Kidney (tissue), 14 donors: ENCODE measurements around the gene FAM193B. TPM values are rescaled to one million over a fixed set of nuclear protein-coding genes. Genes with fewer than 3 reads are reported as not detected.
A peak's percentile ranks its signal among the peaks of the same experiment; 100 is the strongest.

Experiments
- DNase-seq, 5 donors: peaks; one replicate each; pipeline ENCODE4 v3.0.0-alpha.2; 2013 to 2020
- FAIRE-seq: peaks from 2 replicates; lab custom pipeline; 2012; peaks lifted over from hg19 to GRCh38; lab: Jason Lieb, UNC
- H3K27ac ChIP-seq, 2 donors: one replicate each; pipeline ENCODE4 v1.7.0; 2013; ENCODE audit warnings: low read depth in 2 of 2, low read length in 2 of 2, inconsistent platforms in 1 of 2
- H3K27me3 ChIP-seq: one replicate; pipeline ENCODE4 v1.7.1; 2013; ENCODE audit warnings: low read length, inconsistent platforms; ENCODE audit not compliant: control insufficient read depth, insufficient read depth
- H3K36me3 ChIP-seq, 3 donors: one replicate each; pipeline versions ENCODE4 v1.7.0 to v1.7.1; 2013; ENCODE audit warnings: low read length in 3 of 3, control low read depth in 1 of 3, inconsistent platforms in 1 of 3; ENCODE audit not compliant: insufficient read depth in 3 of 3, control insufficient read depth in 2 of 3
- H3K4me1 ChIP-seq, 3 donors: one replicate each; pipeline versions ENCODE4 v1.7.0 to v1.7.1; 2013; ENCODE audit warnings: low read length in 3 of 3, inconsistent platforms in 1 of 3, low read depth in 1 of 3; ENCODE audit not compliant: control insufficient read depth in 2 of 3, insufficient read depth in 2 of 3
- H3K4me3 ChIP-seq, 3 donors: one replicate each; pipeline versions ENCODE4 v1.7.0 to v1.8.1; 2013; ENCODE audit warnings: low read length in 3 of 3, control low read depth in 1 of 3, inconsistent platforms in 1 of 3
- H3K9ac ChIP-seq, 3 donors: one replicate each; pipeline versions ENCODE4 v1.7.0 to v1.7.1; 2013; ENCODE audit warnings: low read length in 3 of 3, control low read depth in 1 of 3, inconsistent platforms in 1 of 3
- H3K9me3 ChIP-seq, 3 donors: one replicate each; pipeline versions ENCODE4 v1.7.0 to v1.7.1; 2013; ENCODE audit warnings: low read length in 3 of 3, control low read depth in 1 of 3, inconsistent platforms in 1 of 3; ENCODE audit not compliant: control insufficient read depth in 2 of 3, insufficient read depth in 1 of 3
- CTCF ChIP-seq: IDR thresholded peaks from 3 replicates; pipeline ENCODE4 v1.5.1; 2012; ENCODE audit warnings: mild to moderate bottlenecking, moderate library complexity, borderline replicate concordance; ENCODE audit not compliant: insufficient read depth; ENCODE audit errors: extremely low read depth
- intact Hi-C: fragments of 100-400 bp; cut with DNase I; formaldehyde crosslinking; loops from one replicate; pipeline ENCODE4 v1.11.1; 2022
- polyA plus RNA-seq: library from polyadenylated mRNA; stranded (reverse); fragments of 350-450 nt; fragmentation: Illumina TruSeq; extraction: RNeasy Lipid Tissue Mini Kit (QIAGEN cat#74804); gene quantifications from one replicate; pipeline ENCODE4 v1.2.3, GENCODE V29; 2014; ENCODE audit warnings: low read depth, low replicate concordance; ENCODE audit not compliant: insufficient read depth
- total RNA-seq: library from RNA; stranded (reverse); fragmentation: NEBNext Ultra II Directional; extraction: Animal tissue kit (Norgen Biotek cat#: 25700); gene quantifications from one replicate; pipeline ENCODE4 v1.2.1, GENCODE V29; 2021
- donor health status: control.
- donor health status: control.
- donor health status: control.
- donor health status: control.
- donor health status: control.
- donor health status: DM: yes; HTN: yes; CAD: no.
- donor health status: Normal renal cell carcinoma (clear cell type).

Gene FAM193B
- total and polyA plus RNA-seq, 2 donors from 2014 or later = 61.0 to 77.8 TPM

- DNase-seq = peak in 1 of 5 donors; percentile 20
- peaks cover 2 to 10% (median 9%) of the 10 kb centered on the region in 3 donors for H3K36me3 ChIP-seq
- peak overlapping the region; percentile 83 to 88 (median 84) for H3K9ac ChIP-seq
- H3K4me1 ChIP-seq = peaks cover 0 to 12% (median 9%) of the 10 kb centered on the region in 3 donors
- no peak for TF ChIP-seq CTCF
- intact Hi-C loops = no loop called here
- no peaks in the 10 kb centered on the region for H3K9me3 ChIP-seq
- peak overlapping the region in 1 of 2 donors; percentile 64 for H3K27ac ChIP-seq
- FAIRE-seq = no peak
- H3K4me3 ChIP-seq = peak overlapping the region; percentile 76 to 93 (median 87)
- no peaks in the 10 kb centered on the region for H3K27me3 ChIP-seq
These were observed 46.2 kb upstream of the FAM193B start for GRCh38 chr5:177600508-177601018.

DNA sequence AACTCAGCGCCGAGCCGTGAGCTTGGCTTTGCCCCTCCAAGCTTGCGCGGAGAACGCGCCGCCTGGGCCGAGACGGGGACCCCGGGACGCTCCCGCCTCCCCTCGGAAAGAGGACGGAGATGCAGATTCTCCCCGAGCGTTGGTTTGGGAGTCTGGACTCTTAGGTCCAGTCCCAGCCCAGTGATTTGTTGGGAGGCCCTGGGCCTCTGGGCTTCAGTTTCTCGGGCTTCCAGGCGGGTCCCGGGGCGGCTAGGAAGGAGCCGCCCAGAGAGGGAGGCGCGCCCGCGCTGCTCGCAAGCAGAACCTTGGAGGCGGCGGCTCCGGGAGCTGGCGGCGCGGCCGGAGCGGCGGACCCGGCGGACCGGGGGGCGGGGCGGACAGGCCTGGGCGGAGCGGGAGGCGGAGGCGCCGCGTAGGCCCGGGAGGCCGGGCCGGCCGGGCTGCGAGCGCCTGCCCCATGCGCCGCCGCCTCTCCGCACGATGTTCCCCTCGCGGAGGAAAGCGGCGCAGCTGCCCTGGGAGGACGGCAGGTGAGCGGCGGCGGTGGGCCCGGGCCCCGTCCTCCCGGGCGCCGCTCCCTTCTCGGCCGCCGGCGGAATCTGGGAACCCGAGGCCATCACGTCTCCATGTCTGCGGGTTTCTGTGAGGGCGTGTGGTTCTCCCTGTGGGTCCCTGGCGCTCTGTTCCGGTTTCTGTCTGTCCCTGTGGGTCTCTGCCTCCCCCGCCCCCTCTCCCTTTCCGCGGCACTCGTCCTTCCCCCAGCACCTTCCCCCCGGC lies 45.6 kb upstream of the FAM193B start, which contains the start of gene B4GALT7:
Gene B4GALT7 (plus strand): TSS at position 402 of the 777 bp plus-strand sequence. CDS start 79 bp downstream, at position 481.
- no peaks in the 10 kb centered on the region for H3K27me3 ChIP-seq
- H3K9ac ChIP-seq = peak within 1 kb of the TSS; percentile 83 to 88 (median 84)
- peaks cover 2 to 17% (median 15%) of the 10 kb centered on the region in 3 donors for H3K36me3 ChIP-seq
- intact Hi-C loops = no loop called here
- H3K9me3 ChIP-seq = no peaks in the 10 kb centered on the region
- DNase-seq (peak; percentile 84 to 96 (median 89)), FAIRE-seq (no peak)
- peak within 1 kb of the TSS; percentile 76 to 93 (median 87) for H3K4me3 ChIP-seq
- TF ChIP-seq CTCF = peak; percentile 14
- peaks cover 0 to 12% (median 9%) of the 10 kb centered on the region in 3 donors for H3K4me1 ChIP-seq
- peak within 1 kb of the TSS; percentile 63 to 64 for H3K27ac ChIP-seq

GRCh38 chr5:177598477-177598876 lies 44.1 kb upstream of the FAM193B start:
- FAIRE-seq = no peak
- Histone ChIP-seq H3K36me3 (peaks cover 2 to 31% (median 24%) of the 10 kb centered on the region in 3 donors), H3K9ac (no peak overlapping the region), H3K27ac (no peak overlapping the region), H3K27me3 (no peaks in the 10 kb centered on the region), H3K4me1 (peaks cover 0 to 14% (median 12%) of the 10 kb centered on the region in 3 donors), H3K9me3 (no peaks in the 10 kb centered on the region), H3K4me3 (no peak overlapping the region)
- intact Hi-C loops = no loop called here
- TF ChIP-seq CTCF = no peak
- no peak for DNase-seq
